Activated naive CD8-positive, alpha-beta T cell treated with anti-CD3 and anti-CD28 coated beads, Interleukin-2, amount 10 ng/mL, durations not matched to agents 7 days and 5 days (primary cell): ENCODE results near the gene RPTOR. TPM values are rescaled to one million over a fixed set of nuclear protein-coding genes. Genes with fewer than 3 reads are reported as not detected.
A peak's percentile ranks its signal among the peaks of the same experiment; 100 is the strongest.
"Not testable (repeated sequence)": the region's sequence is repeated elsewhere in the genome, so short reads cannot be mapped to it uniquely, and the experiment has no call there.

ENCODE experiments used
- ATAC-seq: fragments of 150-1000 bp; cut with Tn5 transposase; one replicate; pipeline ENCODE4 v1.10.0; 2021; ENCODE audit warnings: low read depth, moderate library complexity
- POLR2A ChIA-PET: fragments of 350-600 bp; sonication (Branson Sonifier 250); formaldehyde crosslinking; loops from one replicate; lab custom pipeline; 2021; ENCODE audit warnings: antibody characterized with exemption; lab: Charles Lee
- DNase-seq: peaks from one replicate; pipeline ENCODE4 v3.0.0; 2021
- H3K27ac Mint-ChIP-seq: one replicate; pipeline ENCODE4 v1.8.0; 2022; ENCODE audit warnings: mild to moderate bottlenecking, mixed read lengths
- H3K27me3 Mint-ChIP-seq: one replicate; pipeline ENCODE4 v1.8.0; 2022; ENCODE audit warnings: mild to moderate bottlenecking, moderate library complexity, mixed read lengths
- H3K36me3 Mint-ChIP-seq: one replicate; pipeline ENCODE4 v1.8.0; 2021; ENCODE audit warnings: mild to moderate bottlenecking, mixed read lengths
- H3K4me1 Mint-ChIP-seq: one replicate; pipeline ENCODE4 v1.8.0; 2021; ENCODE audit warnings: mixed read lengths
- H3K4me3 Mint-ChIP-seq: one replicate; pipeline ENCODE4 v1.8.0; 2022; ENCODE audit warnings: mild to moderate bottlenecking, moderate library complexity, mixed read lengths
- H3K9me3 Mint-ChIP-seq: one replicate; pipeline ENCODE4 v1.8.0; 2021; ENCODE audit warnings: mixed read lengths
- total RNA-seq, 2 experiments: library from RNA; stranded (reverse); gene quantifications; one replicate each; pipeline ENCODE4 v1.2.3, GENCODE V29; 2021

The RPTOR gene
- total RNA-seq, 2 experiments from 2014 or later, result 43.2 to 43.8 TPM

DNA sequence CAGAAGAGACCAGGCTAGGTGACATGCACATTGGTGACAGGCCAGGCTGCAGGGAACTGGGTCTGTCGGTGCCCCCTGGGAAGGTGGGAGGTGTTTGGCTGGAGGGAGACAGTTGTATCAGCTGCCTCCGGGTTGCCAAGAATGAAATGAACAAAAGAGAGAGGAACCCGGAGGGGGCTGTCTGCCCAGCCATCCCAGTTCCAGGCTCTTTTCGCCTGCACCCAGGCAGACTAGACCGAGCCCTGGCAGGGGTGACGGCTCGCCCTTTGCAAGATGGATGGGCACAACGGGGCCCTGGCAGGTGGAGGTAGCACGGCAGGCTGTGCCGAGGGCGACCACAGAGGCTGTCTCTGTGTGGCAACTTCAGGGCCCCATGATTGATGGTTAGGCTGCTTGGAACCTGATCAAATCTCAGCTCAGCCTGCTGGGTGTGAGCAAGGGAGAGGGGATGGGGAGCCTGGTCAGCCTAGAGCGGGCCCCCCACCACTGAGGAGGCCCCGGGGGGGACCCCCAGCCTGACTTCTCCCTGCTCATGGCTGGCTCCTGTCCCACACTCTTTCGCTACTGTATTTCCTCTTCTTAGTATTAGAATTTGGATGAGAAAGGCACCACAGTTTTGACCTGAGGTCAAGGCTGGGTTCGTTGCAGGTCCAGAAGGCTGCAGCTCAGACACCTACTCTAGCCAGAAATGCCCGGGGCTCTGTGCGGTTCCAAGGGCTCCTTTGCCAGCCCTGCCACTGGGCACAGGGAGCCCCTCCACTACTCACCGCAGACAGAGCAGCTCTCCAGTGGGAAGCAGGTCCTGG is 328.1 kb downstream of the RPTOR start:
- no peak overlapping the region for H3K4me3 Mint-ChIP-seq
- H3K36me3 Mint-ChIP-seq, result peaks cover 23% of the 10 kb centered on the region

DNA sequence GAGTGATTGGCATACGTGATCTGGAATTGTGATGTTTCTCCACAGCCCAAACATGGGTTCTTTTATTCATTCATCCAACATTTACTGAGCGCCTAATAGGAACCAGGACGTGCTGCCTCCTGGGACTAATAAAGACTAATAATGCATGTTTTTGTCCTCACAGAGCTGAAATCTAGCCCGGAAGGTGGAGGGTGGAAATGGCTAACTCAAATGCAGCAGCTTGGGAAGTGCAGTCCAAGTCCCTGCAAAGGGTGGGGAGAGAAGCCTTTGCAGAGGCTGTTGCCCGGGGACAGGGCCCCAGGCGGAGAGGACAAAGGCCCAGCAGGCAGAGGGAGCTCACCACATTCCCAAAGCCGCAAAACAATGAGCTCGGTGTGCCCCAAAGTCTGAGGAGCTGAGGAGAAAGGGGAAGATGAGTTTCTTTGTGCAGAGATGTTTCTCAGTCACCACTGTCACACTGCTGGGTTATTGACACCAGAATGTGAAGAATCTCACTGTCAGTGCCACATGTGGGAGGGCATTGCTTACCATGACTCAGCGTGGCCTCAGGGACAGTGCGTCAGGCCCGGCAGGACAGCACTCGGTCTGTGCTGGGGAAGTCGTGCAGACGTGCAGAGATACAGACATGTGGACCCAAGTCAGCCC is 328.8 kb downstream of the RPTOR start:
- ATAC-seq (no peak), DNase-seq (no peak)
- no peak overlapping the region for H3K4me3 Mint-ChIP-seq
- peaks cover 23% of the 10 kb centered on the region for H3K36me3 Mint-ChIP-seq
- no peaks in the 10 kb centered on the region for H3K9me3 Mint-ChIP-seq
- POLR2A ChIA-PET, result interaction anchor here (1.2 kb wide), 1 partner anchor 18 kb away, joined by 3 read pairs; no protein-coding TSS in a partner anchor
- H3K27ac Mint-ChIP-seq, result peak overlapping the region; percentile 68
- H3K4me1 Mint-ChIP-seq, result peaks cover 66% of the 10 kb centered on the region
- no peaks in the 10 kb centered on the region for H3K27me3 Mint-ChIP-seq

More for the DNA sequence above, 328.1 kb downstream of the RPTOR start:
- POLR2A ChIA-PET, result interaction anchor here (1.1 to 1.2 kb wide), 2 partner anchors 14 to 19 kb away, joined by 3 read pairs; no protein-coding TSS in a partner anchor
- no peaks in the 10 kb centered on the region for H3K27me3 Mint-ChIP-seq
- DNase-seq (no peak), ATAC-seq (no peak)
- H3K9me3 Mint-ChIP-seq, result no peaks in the 10 kb centered on the region
- H3K27ac Mint-ChIP-seq, result peak overlapping the region; percentile 80
- H3K4me1 Mint-ChIP-seq, result peaks cover 66% of the 10 kb centered on the region

GRCh38 chr17:80874866-80875445 is 330.3 kb downstream of the RPTOR start:
- ATAC-seq (no peak), DNase-seq (no peak)
- POLR2A ChIA-PET, result no interaction called here
- Mint-ChIP-seq H3K27ac (peak overlapping the region; percentile 56), H3K27me3 (no peaks in the 10 kb centered on the region), H3K4me3 (no peak overlapping the region), H3K4me1 (peaks cover 64% of the 10 kb centered on the region), H3K9me3 (no peaks in the 10 kb centered on the region), H3K36me3 (peaks cover 25% of the 10 kb centered on the region)

DNA sequence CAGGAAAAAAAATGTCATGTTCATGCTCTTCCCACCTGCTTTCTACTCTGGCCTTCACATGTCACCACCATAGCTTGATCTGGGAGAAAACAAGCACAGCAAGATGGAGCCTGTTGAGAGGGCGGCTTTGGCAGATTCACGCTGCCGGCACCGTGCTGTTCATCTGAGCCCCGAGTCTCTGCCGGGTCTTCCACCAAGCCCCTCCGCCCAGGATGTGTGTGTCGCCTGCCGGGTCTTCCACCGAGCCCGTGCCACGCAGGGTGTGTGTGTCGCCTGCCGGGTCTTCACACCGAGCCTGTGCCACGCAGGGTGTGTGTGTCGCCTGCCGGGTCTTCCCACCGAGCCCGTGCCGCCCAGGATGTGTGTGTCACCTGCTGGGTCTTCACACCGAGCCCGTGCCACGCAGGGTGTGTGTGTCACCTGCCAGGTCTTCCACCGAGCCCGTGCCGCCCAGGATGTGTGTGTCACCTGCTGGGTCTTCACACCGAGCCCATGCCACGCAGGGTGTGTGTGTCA is 330.9 kb downstream of the RPTOR start:
- ATAC-seq, H3K27me3 Mint-ChIP-seq, DNase-seq, POLR2A ChIA-PET, H3K4me3 Mint-ChIP-seq, H3K9me3 Mint-ChIP-seq: not testable (repeated sequence)
- H3K27ac Mint-ChIP-seq, result peak overlapping the region; percentile 56
- H3K4me1 Mint-ChIP-seq, result peaks cover 58% of the 10 kb centered on the region
- peaks cover 29% of the 10 kb centered on the region for H3K36me3 Mint-ChIP-seq

- POLR2A ChIA-PET, result interaction anchor here (1.3 to 1.4 kb wide), 3 partner anchors 62 to 422 kb away, joined by 5 to 7 read pairs (median 6); no protein-coding TSS in a partner anchor
- H3K9me3 Mint-ChIP-seq, ATAC-seq, H3K27me3 Mint-ChIP-seq, DNase-seq: not testable (repeated sequence)
- H3K4me1 Mint-ChIP-seq, result peaks cover 50% of the 10 kb centered on the region
- H3K36me3 Mint-ChIP-seq, result peaks cover 30% of the 10 kb centered on the region
- peak overlapping the region; percentile 82 for H3K4me3 Mint-ChIP-seq
- peak overlapping the region; percentile 99 for H3K27ac Mint-ChIP-seq
Observed at GRCh38 chr17:80876456-80876949, 331.9 kb downstream of the RPTOR start.

DNA sequence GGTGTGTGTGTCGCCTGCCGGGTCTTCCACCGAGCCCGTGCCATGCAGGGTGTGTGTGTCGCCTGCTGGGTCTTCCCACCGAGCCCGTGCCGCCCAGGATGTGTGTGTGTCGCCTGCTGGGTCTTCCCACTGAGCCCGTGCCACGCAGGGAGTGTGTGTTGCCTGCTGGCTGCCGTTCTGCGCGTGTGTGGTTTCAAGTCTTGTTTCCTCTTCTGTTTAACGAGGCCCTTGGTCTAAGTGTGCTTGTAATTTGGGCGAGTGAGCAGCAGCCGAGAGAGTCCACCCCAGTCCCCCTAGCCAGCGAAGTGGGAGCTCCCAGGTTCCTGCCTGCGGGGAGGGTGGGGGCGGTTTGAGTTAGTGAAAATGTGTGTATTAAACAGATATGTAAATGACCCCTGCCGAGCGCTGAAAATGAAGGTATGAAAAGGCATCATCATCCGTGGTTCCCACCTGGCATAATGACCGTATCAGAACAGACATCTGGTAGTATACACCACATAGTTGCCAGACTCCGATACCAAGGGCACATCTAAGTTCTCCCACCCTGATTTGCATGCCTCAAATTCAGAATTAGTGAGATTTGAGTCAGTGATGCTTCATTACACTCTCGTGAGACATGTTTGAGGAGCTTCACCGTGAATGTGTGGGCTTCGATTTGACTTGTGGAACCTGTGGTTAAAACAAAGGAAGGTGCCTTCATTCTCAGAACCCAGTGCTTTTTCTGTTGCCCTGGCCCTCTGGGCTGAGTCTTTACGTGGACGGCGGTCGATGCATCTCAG is 332.5 kb downstream of the RPTOR start:
- POLR2A ChIA-PET, result interaction anchor here (0.8 to 1.8 kb wide), 16 partner anchors 10 to 422 kb away, joined by 3 to 19 read pairs (median 4); no protein-coding TSS in a partner anchor
- peaks cover 44% of the 10 kb centered on the region for H3K4me1 Mint-ChIP-seq
- H3K9me3 Mint-ChIP-seq, result no peaks in the 10 kb centered on the region
- peak; percentile 61 for DNase-seq
- peak overlapping the region; percentile 99 for H3K27ac Mint-ChIP-seq
- H3K36me3 Mint-ChIP-seq, result peaks cover 30% of the 10 kb centered on the region
- ATAC-seq, result peak; percentile 86
- H3K27me3 Mint-ChIP-seq, result no peaks in the 10 kb centered on the region
- H3K4me3 Mint-ChIP-seq, result peak overlapping the region; percentile 82

DNA sequence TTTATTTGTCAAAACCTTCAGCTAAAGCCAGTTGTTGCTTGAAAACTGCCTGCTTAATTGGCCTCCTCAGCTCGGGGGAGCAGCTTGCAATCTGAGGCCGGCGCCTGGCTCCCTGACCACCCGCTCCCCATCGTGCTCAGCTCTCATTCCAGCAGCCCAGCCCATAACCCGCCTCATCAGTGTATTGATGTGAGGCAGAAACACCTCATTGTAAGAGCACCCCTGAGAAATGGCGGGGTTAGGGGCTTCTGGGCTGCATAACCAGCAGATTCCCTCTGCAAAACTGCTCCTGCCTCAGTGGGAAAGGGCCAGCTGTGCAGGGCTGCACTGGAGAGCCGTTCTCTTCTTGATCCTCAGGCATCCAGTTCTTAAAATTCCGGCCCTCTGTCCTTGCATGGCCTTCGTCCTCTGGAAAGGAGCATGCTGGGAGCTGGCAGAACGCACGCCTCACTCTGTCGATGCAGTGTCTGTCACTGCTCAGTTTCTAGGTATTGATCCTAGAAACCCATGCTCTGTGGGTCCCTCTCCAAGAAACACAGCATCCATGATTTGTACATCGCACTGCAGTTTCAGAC is 333.2 kb downstream of the RPTOR start:
- ATAC-seq (no peak), DNase-seq (peak; percentile 55)
- POLR2A ChIA-PET, result interaction anchor here (0.8 to 1.8 kb wide), 16 partner anchors 9 to 423 kb away, joined by 3 to 19 read pairs (median 4); no protein-coding TSS in a partner anchor
- Mint-ChIP-seq H3K27ac (peak overlapping the region; percentile 99), H3K36me3 (peaks cover 32% of the 10 kb centered on the region), H3K9me3 (no peaks in the 10 kb centered on the region), H3K4me1 (peaks cover 39% of the 10 kb centered on the region), H3K4me3 (peak overlapping the region; percentile 82), H3K27me3 (no peaks in the 10 kb centered on the region)

- POLR2A ChIA-PET, result interaction anchor here (0.9 to 1.8 kb wide), 2 partner anchors 13 kb away, joined by 4 to 19 read pairs; no protein-coding TSS in a partner anchor
- Mint-ChIP-seq H3K27me3 (no peaks in the 10 kb centered on the region), H3K4me3 (peak overlapping the region; percentile 10), H3K36me3 (peaks cover 26% of the 10 kb centered on the region), H3K27ac (peak overlapping the region; percentile 99), H3K4me1 (peaks cover 29% of the 10 kb centered on the region), H3K9me3 (no peaks in the 10 kb centered on the region)
- ATAC-seq (no peak), DNase-seq (no peak)
Observed at GRCh38 chr17:80878876-80879722, 334.5 kb downstream of the RPTOR start.

DNA sequence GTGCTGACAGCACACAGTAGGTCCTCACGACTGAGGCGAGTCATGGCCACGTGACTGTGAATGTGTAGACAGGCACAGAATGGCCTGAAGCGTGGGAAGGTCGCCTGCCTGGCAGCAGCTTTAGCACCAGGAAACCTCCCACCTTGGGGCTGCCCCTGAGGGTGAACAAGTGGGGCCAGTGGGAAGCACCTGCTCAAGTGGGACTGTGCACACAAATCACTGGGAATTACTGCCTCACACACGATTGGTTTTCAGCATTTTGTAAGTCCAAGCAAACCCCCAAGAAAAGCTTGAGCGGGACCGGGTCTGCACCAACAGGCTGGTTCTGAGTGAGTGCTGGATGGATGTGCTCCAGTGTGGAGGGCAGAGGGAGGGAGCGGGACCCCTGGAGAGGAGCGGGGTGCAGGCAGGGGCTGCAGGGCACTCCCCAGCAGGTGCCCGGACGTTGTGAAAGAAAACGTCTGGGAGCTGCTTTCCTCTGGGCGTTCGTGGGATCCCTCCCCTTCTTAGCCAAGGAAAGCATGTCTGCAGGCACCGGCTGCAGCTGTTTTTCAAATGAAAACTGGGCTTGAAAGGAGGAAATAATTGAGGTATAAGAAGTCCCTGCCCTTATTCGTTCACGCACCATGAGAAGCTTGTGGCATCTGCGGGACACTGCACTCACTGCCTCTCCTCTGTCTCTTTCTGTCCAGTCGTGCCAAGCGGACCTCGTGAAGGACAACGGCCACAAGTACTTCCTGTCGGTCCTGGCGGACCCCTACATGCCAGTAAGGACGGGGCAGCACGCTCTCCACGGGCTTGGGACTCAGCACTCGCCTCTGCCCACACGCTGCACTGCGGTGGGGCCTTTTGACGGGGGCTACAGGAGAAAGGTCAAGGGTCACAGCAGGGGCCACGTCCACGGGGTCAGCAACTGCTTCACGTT is 335.3 kb downstream of the RPTOR start:
- Mint-ChIP-seq H3K27me3 (no peaks in the 10 kb centered on the region), H3K4me3 (peak overlapping the region; percentile 10), H3K9me3 (no peaks in the 10 kb centered on the region), H3K36me3 (peaks cover 20% of the 10 kb centered on the region), H3K27ac (peak overlapping the region; percentile 78), H3K4me1 (peaks cover 25% of the 10 kb centered on the region)
- POLR2A ChIA-PET, result interaction anchor here (0.9 kb wide), 1 partner anchor 12 kb away, joined by 4 read pairs; no protein-coding TSS in a partner anchor
- ATAC-seq (no peak), DNase-seq (no peak)

DNA sequence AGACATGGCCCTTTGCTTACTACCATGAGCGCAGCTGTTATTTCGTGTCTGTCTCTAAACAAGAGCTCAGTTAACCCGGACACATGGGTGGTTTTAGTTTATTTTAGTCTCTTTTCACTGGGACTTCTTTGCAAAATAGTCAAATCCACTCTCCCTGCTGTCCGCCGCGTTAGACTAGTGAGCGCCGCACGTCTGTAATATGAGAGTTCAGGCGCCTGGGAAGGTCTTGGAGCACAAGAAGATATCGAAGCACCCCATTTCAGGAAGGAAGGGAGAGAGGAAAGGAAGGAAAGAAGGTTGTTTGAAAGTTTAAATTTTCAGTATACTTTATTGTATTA is 336.0 kb downstream of the RPTOR start:
- Mint-ChIP-seq H3K27ac (no peak overlapping the region), H3K27me3 (no peaks in the 10 kb centered on the region), H3K4me1 (peaks cover 21% of the 10 kb centered on the region), H3K4me3 (no peak overlapping the region), H3K36me3 (peaks cover 16% of the 10 kb centered on the region), H3K9me3 (no peaks in the 10 kb centered on the region)
- DNase-seq, result no peak
- ATAC-seq, result no peak
- POLR2A ChIA-PET, result no interaction called here

DNA sequence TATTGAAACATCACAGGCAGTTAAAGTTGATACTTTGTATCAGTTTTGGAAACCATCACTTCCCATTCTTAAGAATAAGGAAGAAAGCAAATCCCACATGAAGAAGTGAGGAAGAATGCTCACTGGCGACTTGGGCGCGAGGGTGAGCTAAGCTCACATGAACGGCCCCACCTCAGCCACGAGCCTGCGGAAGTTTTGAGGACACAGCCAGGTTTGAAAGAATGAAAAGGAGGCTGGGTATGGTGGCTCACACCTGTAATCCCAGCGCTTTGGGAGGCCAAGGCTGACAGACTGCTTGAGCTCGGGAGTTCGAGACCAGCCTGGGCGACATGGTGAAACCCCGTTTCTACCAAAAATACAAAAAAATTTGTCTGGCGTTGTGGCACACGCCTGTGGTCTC is 336.7 kb downstream of the RPTOR start:
- Mint-ChIP-seq H3K36me3 (peaks cover 16% of the 10 kb centered on the region), H3K27me3 (no peaks in the 10 kb centered on the region), H3K4me3 (no peak overlapping the region), H3K9me3 (no peaks in the 10 kb centered on the region), H3K4me1 (peaks cover 21% of the 10 kb centered on the region), H3K27ac (no peak overlapping the region)
- POLR2A ChIA-PET, result no interaction called here
- ATAC-seq (no peak), DNase-seq (no peak)
